ENCODE results near the gene KCNK16. TPM values are rescaled to one million over a fixed set of nuclear protein-coding genes. Genes with fewer than 3 reads are reported as not detected.

KCNK16 gene
- total RNA-seq, 4 donors from 2014 or later = not detected

DNA sequence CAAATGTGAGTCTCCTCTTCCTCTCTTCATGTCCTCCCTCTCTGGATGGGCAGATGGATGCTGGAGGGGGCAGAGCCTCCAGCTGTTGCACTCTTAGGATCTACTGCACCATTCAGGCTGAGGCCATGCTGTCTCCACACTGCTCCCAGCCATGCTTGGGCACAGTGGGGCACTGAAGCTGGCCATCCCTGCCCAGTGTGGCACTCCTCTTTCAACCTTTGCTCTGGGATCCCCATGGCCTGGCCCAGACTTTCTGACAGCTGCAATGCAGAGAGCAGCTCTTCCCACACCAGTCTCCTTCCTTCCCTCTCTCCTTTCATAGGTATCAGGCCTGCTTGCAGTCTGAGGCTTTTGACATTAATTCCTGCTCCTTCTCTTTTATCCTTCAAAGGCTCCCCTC lies 17.6 kb downstream of the KCNK16 start:
- DNase-seq = peak in 1 of 3 donors; percentile 62
- no peaks in the 10 kb centered on the region for H3K9me3 ChIP-seq
- peaks cover 0 to 8% (median 0%) of the 10 kb centered on the region in 4 donors for H3K4me1 ChIP-seq
- H3K36me3 ChIP-seq = no peaks in the 10 kb centered on the region
- H3K27ac ChIP-seq = no peak overlapping the region
- TF ChIP-seq POLR2A (IDR thresholded peaks at IDR 0.05) = no peak
- H3K4me3 ChIP-seq = no peak overlapping the region
- H3K27me3 ChIP-seq = no peaks in the 10 kb centered on the region

DNA sequence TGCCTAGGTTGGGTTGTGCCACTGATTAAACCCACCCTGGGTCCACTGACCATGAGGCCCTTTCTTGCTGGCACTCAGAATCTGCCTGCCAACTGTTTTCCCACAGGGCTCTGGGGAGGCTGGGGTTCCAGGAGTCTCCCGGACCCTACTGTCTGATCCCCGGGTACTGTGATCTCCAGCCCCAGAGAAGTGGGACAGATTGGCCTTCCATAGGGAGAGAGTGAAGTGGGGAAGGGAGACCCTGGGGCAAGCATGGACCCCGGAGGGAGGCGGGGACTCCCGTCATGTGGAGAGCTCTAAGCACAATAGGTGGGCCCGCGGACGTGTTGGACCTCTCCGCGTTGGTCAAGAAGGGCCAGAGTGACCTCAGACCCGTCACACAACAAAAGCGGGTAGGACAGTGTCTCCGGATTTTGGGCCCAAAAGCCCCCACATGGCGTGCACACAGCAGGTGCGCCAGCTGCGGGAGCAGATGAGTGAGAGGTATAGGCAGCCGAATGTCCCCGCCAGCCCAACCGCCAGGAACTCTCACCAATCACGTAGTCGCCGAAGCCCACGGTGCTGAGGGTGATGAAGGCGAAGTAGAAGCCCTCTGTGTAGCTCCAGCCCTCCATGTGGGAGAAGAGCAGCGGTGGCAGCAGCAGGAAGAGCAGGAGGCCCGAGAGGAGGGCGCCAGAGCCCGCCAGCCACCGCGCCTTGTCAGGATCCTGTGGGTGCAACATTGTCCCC lies 18.9 kb downstream of the KCNK16 start:
- Histone ChIP-seq H3K9me3 (no peaks in the 10 kb centered on the region), H3K27ac (no peak overlapping the region), H3K27me3 (no peaks in the 10 kb centered on the region), H3K4me3 (no peak overlapping the region), H3K36me3 (no peaks in the 10 kb centered on the region), H3K4me1 (peaks cover 0 to 8% (median 0%) of the 10 kb centered on the region in 4 donors)
- no peak for TF ChIP-seq POLR2A (IDR thresholded peaks at IDR 0.05)
- TF ChIP-seq, protein P1, sequence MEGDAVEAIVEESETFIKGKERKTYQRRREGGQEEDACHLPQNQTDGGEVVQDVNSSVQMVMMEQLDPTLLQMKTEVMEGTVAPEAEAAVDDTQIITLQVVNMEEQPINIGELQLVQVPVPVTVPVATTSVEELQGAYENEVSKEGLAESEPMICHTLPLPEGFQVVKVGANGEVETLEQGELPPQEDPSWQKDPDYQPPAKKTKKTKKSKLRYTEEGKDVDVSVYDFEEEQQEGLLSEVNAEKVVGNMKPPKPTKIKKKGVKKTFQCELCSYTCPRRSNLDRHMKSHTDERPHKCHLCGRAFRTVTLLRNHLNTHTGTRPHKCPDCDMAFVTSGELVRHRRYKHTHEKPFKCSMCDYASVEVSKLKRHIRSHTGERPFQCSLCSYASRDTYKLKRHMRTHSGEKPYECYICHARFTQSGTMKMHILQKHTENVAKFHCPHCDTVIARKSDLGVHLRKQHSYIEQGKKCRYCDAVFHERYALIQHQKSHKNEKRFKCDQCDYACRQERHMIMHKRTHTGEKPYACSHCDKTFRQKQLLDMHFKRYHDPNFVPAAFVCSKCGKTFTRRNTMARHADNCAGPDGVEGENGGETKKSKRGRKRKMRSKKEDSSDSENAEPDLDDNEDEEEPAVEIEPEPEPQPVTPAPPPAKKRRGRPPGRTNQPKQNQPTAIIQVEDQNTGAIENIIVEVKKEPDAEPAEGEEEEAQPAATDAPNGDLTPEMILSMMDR (IDR thresholded peaks at IDR 0.05) = no peak
- no peak for DNase-seq

DNA sequence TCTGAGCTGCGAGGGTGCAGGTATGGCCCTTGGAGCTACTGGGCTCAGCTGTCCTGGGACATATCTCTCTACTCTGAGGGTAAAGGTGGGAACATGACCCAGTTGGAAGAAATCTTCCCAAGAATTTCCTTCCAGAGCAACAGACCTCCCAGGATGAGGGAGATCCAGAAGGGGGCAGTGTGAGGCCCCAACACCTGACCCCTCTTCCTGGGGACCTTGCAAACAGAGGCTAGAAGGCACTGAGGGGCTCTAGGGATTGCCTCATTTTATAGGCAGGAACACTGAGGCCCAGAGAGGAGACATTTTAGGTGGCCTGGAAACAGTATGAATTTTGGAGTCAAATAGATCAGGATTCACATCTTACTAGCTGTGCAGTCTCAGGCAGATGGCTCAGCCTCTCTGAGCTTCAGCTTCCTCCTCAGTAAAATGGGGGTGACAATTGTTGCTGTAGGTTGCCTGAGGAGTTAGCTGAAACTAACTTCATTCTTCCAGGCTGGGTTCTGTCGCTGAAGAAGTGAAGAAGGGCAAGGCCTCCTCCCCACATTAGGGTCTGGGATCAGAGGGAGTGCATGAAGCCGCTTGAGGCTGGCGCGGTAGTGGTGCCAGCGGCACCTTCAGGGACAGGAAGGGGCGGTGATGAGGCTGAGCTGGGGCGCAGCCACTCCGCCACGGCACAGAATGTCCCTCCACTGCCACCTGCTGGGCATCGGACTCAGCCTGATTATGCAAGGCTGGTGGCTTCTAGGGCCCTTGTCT lies 19.7 kb downstream of the KCNK16 start:
- Histone ChIP-seq H3K36me3 (no peaks in the 10 kb centered on the region), H3K9me3 (no peaks in the 10 kb centered on the region), H3K27me3 (no peaks in the 10 kb centered on the region), H3K4me3 (peak overlapping the region in 1 of 4 donors; percentile 27), H3K4me1 (peaks cover 0 to 8% (median 0%) of the 10 kb centered on the region in 4 donors), H3K27ac (peak overlapping the region in 1 of 4 donors; percentile 7)
- DNase-seq = peak; percentile 80 to 94 (median 94)
- TF ChIP-seq POLR2A (IDR thresholded peaks at IDR 0.05) = peak in 1 of 2 donors; percentile 32
- TF ChIP-seq, protein P1 (IDR thresholded peaks at IDR 0.05) = peak; percentile 54 to 98 (median 92)

DNA sequence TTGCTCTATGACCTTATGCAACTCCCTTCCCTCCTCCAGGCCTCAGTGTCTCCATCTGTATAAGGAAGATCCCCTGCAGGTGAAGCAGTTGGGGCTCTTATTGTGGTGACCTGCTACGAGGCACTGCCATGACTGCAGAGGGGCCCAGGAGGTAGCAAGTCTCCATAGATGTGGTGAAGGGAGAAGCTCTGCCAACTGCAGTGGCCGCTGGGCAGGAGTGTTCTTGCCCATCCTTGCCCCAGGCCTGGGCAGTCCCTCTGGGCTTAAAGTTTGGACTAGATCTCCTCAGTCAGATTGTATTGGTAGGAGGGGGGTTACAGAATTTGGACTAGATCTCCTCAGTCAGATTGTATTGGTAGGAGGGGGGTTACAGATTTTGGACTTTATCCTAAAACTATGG lies 20.5 kb downstream of the KCNK16 start:
- no peak overlapping the region for H3K27ac ChIP-seq
- TF ChIP-seq POLR2A (IDR thresholded peaks at IDR 0.05) = no peak
- DNase-seq = no peak
- no peaks in the 10 kb centered on the region for H3K9me3 ChIP-seq
- no peak overlapping the region for H3K4me3 ChIP-seq
- peaks cover 0 to 8% (median 0%) of the 10 kb centered on the region in 4 donors for H3K4me1 ChIP-seq
- no peaks in the 10 kb centered on the region for H3K36me3 ChIP-seq
- H3K27me3 ChIP-seq = no peaks in the 10 kb centered on the region

DNA sequence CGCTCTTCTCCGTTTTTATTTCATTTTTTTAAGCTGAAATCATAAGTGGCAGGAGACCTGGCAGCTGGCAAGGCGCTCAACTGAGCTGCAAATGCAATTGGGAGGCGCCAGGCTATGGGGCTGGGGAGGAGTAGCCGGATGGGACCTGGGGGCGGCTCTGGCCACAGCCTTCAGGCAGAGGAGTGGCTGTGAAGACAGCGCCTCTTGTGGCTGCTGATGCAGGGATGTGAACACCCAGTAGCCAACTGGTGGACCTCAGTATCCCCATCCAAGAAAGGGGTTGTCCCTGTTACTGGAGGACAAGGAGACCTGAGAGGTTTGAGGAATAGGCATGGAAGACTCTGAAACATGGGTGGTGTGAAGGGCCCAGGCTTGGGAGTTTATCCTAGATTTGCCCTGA lies 20.9 kb downstream of the KCNK16 start:
- no peak overlapping the region for H3K27ac ChIP-seq
- H3K27me3 ChIP-seq = no peaks in the 10 kb centered on the region
- peaks cover 0 to 8% (median 0%) of the 10 kb centered on the region in 4 donors for H3K4me1 ChIP-seq
- TF ChIP-seq, protein P1 (IDR thresholded peaks at IDR 0.05) = peak in 2 of 6 experiments; percentile 9 to 28
- no peak for TF ChIP-seq POLR2A (IDR thresholded peaks at IDR 0.05)
- no peaks in the 10 kb centered on the region for H3K36me3 ChIP-seq
- DNase-seq = no peak
- no peaks in the 10 kb centered on the region for H3K9me3 ChIP-seq
- no peak overlapping the region for H3K4me3 ChIP-seq

DNA sequence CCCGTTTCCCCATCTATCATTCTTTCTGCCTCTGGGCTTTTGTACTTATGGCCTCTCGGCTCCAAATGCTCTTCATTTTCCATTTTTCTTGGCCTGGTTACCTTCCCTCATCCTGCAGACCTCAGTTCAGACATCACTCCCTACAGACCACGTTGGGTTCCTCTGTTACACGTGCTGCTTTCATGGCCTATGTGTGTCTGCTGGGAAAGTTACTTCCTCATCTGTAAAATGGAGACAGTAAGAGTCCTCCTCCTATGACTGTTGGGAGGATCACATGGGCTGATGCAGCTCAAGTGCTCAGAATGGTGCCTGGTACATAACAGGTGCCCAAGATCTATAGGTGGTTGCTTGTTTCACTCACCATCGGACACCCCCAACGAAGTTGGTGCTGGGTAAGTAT lies 21.8 kb downstream of the KCNK16 start:
- Histone ChIP-seq H3K4me3 (no peak overlapping the region), H3K4me1 (peaks cover 0 to 8% (median 0%) of the 10 kb centered on the region in 4 donors)
- no peak for TF ChIP-seq POLR2A (IDR thresholded peaks at IDR 0.05)
- TF ChIP-seq, protein P1 (IDR thresholded peaks at IDR 0.05) = no peak

More for the DNA sequence above, 21.8 kb downstream of the KCNK16 start:
- Histone ChIP-seq H3K27ac (no peak overlapping the region), H3K27me3 (no peaks in the 10 kb centered on the region), H3K9me3 (no peaks in the 10 kb centered on the region), H3K36me3 (no peaks in the 10 kb centered on the region)
- no peak for DNase-seq
